Endothelial cell of umbilical vein (primary cell): Measurements from ENCODE around the gene OR6C65.
"Not testable (repeated sequence)": the region's sequence is repeated elsewhere in the genome, so short reads cannot be mapped to it uniquely, and the experiment has no call there.

Experiments used
- CTCF ChIP-seq, 2 donors: IDR thresholded peaks; 1 replicate in 1 of 2; 2 replicates in 1 of 2; pipeline ENCODE4 v1.5.1; 2011; ENCODE audit warnings: low read length in 2 of 2, mild to moderate bottlenecking in 2 of 2, moderate library complexity in 2 of 2, control low read depth in 1 of 2, inconsistent platforms in 1 of 2, low read depth in 1 of 2; ENCODE audit not compliant: insufficient read depth in 1 of 2; ENCODE audit errors: extremely low read depth in 1 of 2
- EZH2 ChIP-seq: IDR thresholded peaks from 2 replicates; pipeline ENCODE4 v1.6.1; 2012; ENCODE audit warnings: borderline replicate concordance, low read depth, mild to moderate bottlenecking, moderate library complexity, low read length, inconsistent platforms; ENCODE audit not compliant: severe bottlenecking
- FOS ChIP-seq: IDR thresholded peaks from 2 replicates; pipeline ENCODE4 v1.6.1; 2011; ENCODE audit warnings: mild to moderate bottlenecking, low read length, moderate library complexity, borderline replicate concordance; ENCODE audit not compliant: insufficient read depth
- GATA2 ChIP-seq: IDR thresholded peaks from 2 replicates; pipeline ENCODE4 v1.7.0; 2011; ENCODE audit warnings: low read depth, mild to moderate bottlenecking, moderate library complexity, mixed read lengths, low read length; ENCODE audit not compliant: insufficient read length, insufficient read depth
- JUN ChIP-seq: IDR thresholded peaks from 2 replicates; pipeline ENCODE4 v1.6.1; 2011; ENCODE audit warnings: borderline replicate concordance, low read depth; ENCODE audit not compliant: insufficient read length, insufficient read depth
- MAX ChIP-seq: IDR thresholded peaks from 2 replicates; pipeline ENCODE4 v1.6.1; 2011; ENCODE audit not compliant: insufficient read depth, insufficient read length
- MYC ChIP-seq: IDR thresholded peaks from one replicate; pipeline ENCODE4 v1.6.1; 2011; ENCODE audit warnings: mild to moderate bottlenecking, low read depth, low read length
- POLR2A ChIP-seq: IDR thresholded peaks from 2 replicates; pipeline ENCODE4 v1.6.1; 2012; ENCODE audit warnings: low read depth, mild to moderate bottlenecking, control low read depth, low read length
- POLR2AphosphoS5 ChIP-seq: IDR thresholded peaks from 2 replicates; pipeline ENCODE4 v1.6.1; 2012; ENCODE audit warnings: low read depth, mild to moderate bottlenecking, control low read depth, low read length, moderate library complexity; ENCODE audit not compliant: insufficient read depth

DNA sequence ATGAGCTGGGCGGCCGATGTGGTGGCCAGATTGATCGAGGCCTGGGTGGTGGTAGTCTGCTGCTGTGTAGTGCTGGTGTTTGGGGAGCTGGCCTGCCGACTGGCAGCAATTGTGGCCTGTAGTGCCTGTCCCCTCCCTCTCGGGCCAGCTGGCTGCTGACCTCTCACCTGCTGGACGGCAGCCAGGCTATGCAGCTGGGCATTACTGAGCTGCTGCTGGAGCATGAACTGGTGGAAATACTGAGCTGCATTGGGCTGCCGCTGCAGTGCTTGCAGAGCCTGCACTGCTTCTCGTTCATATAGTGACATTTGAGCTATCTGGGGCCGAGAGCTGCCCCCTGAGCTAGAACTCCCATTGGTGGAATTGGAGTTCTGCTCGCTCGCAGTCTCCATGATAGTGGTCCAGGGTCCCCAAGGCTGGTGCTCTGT lies 14.1 kb downstream of the OR6C65 start:
- not testable (repeated sequence) for TF ChIP-seq CTCF (IDR thresholded peaks at IDR 0.05; ENCODE audit: extremely low read depth in 1 of 2, insufficient read depth in 1 of 2, low read depth in 1 of 2, low read length in 2 of 2); POLR2AphosphoS5; EZH2; POLR2A; MAX; GATA2; MYC; FOS; JUN
